Breast epithelium (tissue), 4 donors: ENCODE data around the gene AGAP1. TPM values are rescaled to one million over a fixed set of nuclear protein-coding genes. Genes with fewer than 3 reads are reported as not detected.
A peak's percentile ranks its signal among the peaks of the same experiment; 100 is the strongest.

ENCODE experiments used
- DNase-seq, 2 donors: peaks; one replicate each; pipeline ENCODE4 v3.0.0-alpha.2; 2019; ENCODE audit warnings: low spot score in 2 of 2
- H3K27ac ChIP-seq, 2 donors: fragments of 200-600 bp; sonication (generic) in 1 of 2; one replicate each; pipeline ENCODE4 v1.5.1; 2016 to 2019; ENCODE audit warnings: mild to moderate bottlenecking in 1 of 2
- H3K27me3 ChIP-seq, 2 donors: fragments of 200-600 bp; sonication (generic) in 1 of 2; one replicate each; pipeline versions ENCODE4 v1.5.1 to v1.6.0; 2017 to 2019; ENCODE audit warnings: control low read depth in 1 of 2, mild to moderate bottlenecking in 1 of 2
- H3K36me3 ChIP-seq: fragments of 200-600 bp; one replicate; pipeline ENCODE4 v1.5.1; 2019
- H3K4me1 ChIP-seq, 2 donors: fragments of 200-600 bp; sonication (generic); one replicate each; pipeline ENCODE4 v1.5.1; 2016 to 2019; ENCODE audit warnings: control low read depth in 1 of 2
- H3K4me3 ChIP-seq, 3 donors: fragments of 200-600 bp; sonication (generic); 1 replicate in 2 of 3; 2 replicates in 1 of 3; pipeline ENCODE4 v1.5.1; 2016 to 2019; ENCODE audit warnings: mild to moderate bottlenecking in 3 of 3, moderate library complexity in 2 of 3
- H3K9me3 ChIP-seq, 2 donors: fragments of 200-600 bp; sonication (generic) in 1 of 2; one replicate each; pipeline ENCODE4 v1.5.1; 2016 to 2019; ENCODE audit warnings: control low read depth in 1 of 2
- CTCF ChIP-seq, 3 donors: fragments of 450-650 bp; IDR thresholded peaks; one replicate each; pipeline ENCODE4 v1.5.1; 2016 to 2017; ENCODE audit warnings: antibody characterized with exemption in 3 of 3, mild to moderate bottlenecking in 3 of 3, moderate library complexity in 3 of 3
- POLR2A ChIP-seq: fragments of 450-650 bp; IDR thresholded peaks from one replicate; pipeline ENCODE4 v1.6.1; 2016; ENCODE audit warnings: antibody characterized with exemption, mild to moderate bottlenecking, moderate library complexity
- POLR2AphosphoS5 ChIP-seq, 3 donors: sonication (generic); formaldehyde crosslinking; IDR thresholded peaks; one replicate each; pipeline ENCODE4 v1.6.1; 2017; ENCODE audit warnings: antibody characterized with exemption in 3 of 3
- intact Hi-C: fragments of 100-400 bp; cut with DNase I; formaldehyde crosslinking; loops from one replicate; pipeline ENCODE4 v1.15.1; 2023; ENCODE audit warnings: low total_unique reads
- total RNA-seq, 3 donors: library from RNA; depleted of rRNA; stranded (reverse); fragments of >200 nt; gene quantifications; one replicate each; pipeline ENCODE4 v1.1.0, GENCODE V29; 2016

The AGAP1 gene
- total RNA-seq, 3 donors from 2014 or later, result 19.7 to 27.1 (median 25.9) TPM

GRCh38 chr2:235564884-235565530, 71.2 kb downstream of the AGAP1 start:
- no peak for TF ChIP-seq POLR2AphosphoS5 (IDR thresholded peaks at IDR 0.05)
- no peak for TF ChIP-seq CTCF (IDR thresholded peaks at IDR 0.05)
- TF ChIP-seq POLR2A, result no peak

GRCh38 chr2:235566415-235566814, 72.6 kb downstream of the AGAP1 start:
- H3K4me1 ChIP-seq, result peaks cover 0 to 5% of the 10 kb centered on the region in 2 donors
- peaks cover 0 to 3% of the 10 kb centered on the region in 2 donors for H3K9me3 ChIP-seq
- DNase-seq, result no peak
- no peak overlapping the region for H3K4me3 ChIP-seq
- no peak overlapping the region for H3K27ac ChIP-seq
- no peaks in the 10 kb centered on the region for H3K27me3 ChIP-seq
- TF ChIP-seq POLR2AphosphoS5 (IDR thresholded peaks at IDR 0.05), result no peak
- TF ChIP-seq POLR2A, result no peak
- TF ChIP-seq CTCF (IDR thresholded peaks at IDR 0.05), result no peak
- intact Hi-C loops, result no loop called here
- no peaks in the 10 kb centered on the region for H3K36me3 ChIP-seq

More at GRCh38 chr2:235564884-235565530, 71.2 kb downstream of the AGAP1 start:
- intact Hi-C loops, result no loop called here
- Histone ChIP-seq H3K4me1 (no peaks in the 10 kb centered on the region), H3K36me3 (no peaks in the 10 kb centered on the region), H3K4me3 (no peak overlapping the region), H3K9me3 (peaks cover 0 to 3% of the 10 kb centered on the region in 2 donors), H3K27ac (no peak overlapping the region), H3K27me3 (no peaks in the 10 kb centered on the region)
- DNase-seq, result no peak

DNA sequence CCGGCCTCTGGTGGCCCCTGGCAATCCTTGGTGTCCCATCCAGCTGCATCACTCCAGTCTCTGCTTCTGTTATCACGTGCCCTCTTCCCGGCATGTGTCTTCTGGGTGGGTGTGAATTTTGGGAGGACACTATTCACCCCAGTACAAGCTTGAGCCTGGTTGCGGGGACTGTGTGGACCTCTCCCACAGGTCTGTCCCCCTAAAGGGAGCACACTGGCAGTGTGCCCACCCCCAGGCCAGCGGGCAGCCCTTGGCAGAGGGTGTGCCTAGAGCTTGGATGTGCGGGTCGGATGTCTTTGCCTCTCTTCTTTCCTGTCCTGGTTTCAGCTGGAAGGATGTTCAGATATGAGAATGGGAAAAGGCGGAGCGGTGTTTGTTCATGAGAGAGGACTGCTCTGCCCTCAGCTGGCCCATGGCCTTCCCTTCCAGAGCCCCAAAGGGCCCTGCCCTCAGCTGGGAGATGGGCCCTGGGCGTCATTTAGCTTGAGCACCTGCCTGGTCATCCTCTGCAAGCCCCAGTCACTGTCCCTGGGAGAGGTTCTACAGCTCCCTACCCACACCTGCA, 73.2 kb downstream of the AGAP1 start:
- Histone ChIP-seq H3K36me3 (no peaks in the 10 kb centered on the region), H3K4me3 (no peak overlapping the region), H3K4me1 (peaks cover 0 to 5% of the 10 kb centered on the region in 2 donors), H3K9me3 (peaks cover 0 to 3% of the 10 kb centered on the region in 2 donors), H3K27me3 (no peaks in the 10 kb centered on the region), H3K27ac (no peak overlapping the region)
- intact Hi-C loops, result no loop called here
- TF ChIP-seq POLR2AphosphoS5 (IDR thresholded peaks at IDR 0.05) (no peak), POLR2A (no peak), CTCF (IDR thresholded peaks at IDR 0.05) (no peak)
- DNase-seq, result no peak

DNA sequence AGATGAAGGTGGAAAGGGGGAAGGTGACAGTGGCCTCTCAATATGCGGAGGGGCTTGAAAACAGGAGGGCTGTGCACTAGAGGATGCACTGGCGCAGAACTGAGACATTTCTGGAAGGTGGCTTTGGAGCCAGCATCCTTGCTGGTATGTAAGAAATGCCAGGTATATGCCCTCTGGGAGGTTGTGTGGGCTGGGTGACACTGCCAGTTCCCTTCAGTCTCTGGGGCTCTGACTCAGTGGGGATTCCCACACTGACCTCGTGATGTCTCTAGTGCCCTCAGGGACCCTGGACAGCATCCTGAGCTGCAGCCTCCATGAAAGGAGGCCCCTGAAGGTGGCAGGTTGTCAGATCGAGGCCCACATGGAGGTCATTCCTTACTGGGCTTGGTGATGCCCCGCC, 74.0 kb downstream of the AGAP1 start:
- no peaks in the 10 kb centered on the region for H3K36me3 ChIP-seq
- TF ChIP-seq CTCF (IDR thresholded peaks at IDR 0.05) (no peak), POLR2AphosphoS5 (IDR thresholded peaks at IDR 0.05) (peak in 1 of 3 donors; percentile 19)
- DNase-seq, result peak in 1 of 2 donors; percentile 75
- intact Hi-C loops, result no loop called here
- no peak overlapping the region for H3K4me3 ChIP-seq
- H3K27me3 ChIP-seq, result no peaks in the 10 kb centered on the region
- peaks cover 0 to 5% of the 10 kb centered on the region in 2 donors for H3K4me1 ChIP-seq
- peak overlapping the region in 1 of 2 donors; percentile 40 for H3K27ac ChIP-seq
- H3K9me3 ChIP-seq, result peaks cover 0 to 3% of the 10 kb centered on the region in 2 donors

DNA sequence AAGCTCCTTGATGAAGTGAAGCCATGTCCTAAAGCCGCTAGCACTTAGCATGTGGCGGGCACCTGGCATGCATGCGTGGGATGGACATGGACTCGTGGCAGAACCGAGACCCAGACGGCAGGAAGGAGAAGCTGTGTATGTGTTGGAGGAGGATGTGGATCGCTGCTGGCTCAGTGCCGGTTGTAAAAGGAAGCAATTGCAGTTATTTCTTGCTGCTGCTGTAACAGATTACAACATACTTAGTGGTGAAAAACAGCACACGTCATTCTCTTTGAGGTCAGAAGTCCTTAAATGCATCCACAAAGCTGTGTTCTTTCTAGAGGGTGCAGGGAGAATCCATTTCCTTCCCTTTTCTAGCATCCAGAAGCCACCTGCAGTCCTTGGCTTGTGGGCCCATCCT, 74.6 kb downstream of the AGAP1 start:
- H3K4me1 ChIP-seq, result peaks cover 0 to 5% of the 10 kb centered on the region in 2 donors
- intact Hi-C loops, result no loop called here
- no peaks in the 10 kb centered on the region for H3K27me3 ChIP-seq
- H3K9me3 ChIP-seq, result peaks cover 0 to 3% of the 10 kb centered on the region in 2 donors
- no peak for TF ChIP-seq POLR2A
- TF ChIP-seq POLR2AphosphoS5 (IDR thresholded peaks at IDR 0.05), result peak in 1 of 3 donors; percentile 31
- H3K27ac ChIP-seq, result peak overlapping the region in 1 of 2 donors; percentile 54
- peak in 1 of 2 donors; percentile 35 for DNase-seq
- no peak overlapping the region for H3K4me3 ChIP-seq
- H3K36me3 ChIP-seq, result no peaks in the 10 kb centered on the region
